Measurements from ENCODE around the gene TMEM43. TPM values are rescaled to one million over a fixed set of nuclear protein-coding genes. Genes with fewer than 3 reads are reported as not detected.

TMEM43 gene
- total RNA-seq, 1 donor from 2014 or later: 52.0 TPM

- Mint-ChIP-seq H3K9me3 (no peaks in the 10 kb centered on the region), H3K4me3 (no peak overlapping the region), H3K27ac (no peak overlapping the region), H3K36me3 (peaks cover 17% of the 10 kb centered on the region), H3K4me1 (ENCODE audit: unreplicated experiment) (peaks cover 3% of the 10 kb centered on the region), H3K27me3 (no peaks in the 10 kb centered on the region)
- no peak for TF ChIP-seq CTCF (conservative IDR thresholded peaks at IDR 0.05)
- peak; percentile 53 for DNase-seq (ENCODE audit: extremely low spot score, unreplicated experiment)
Measured at GRCh38 chr3:14150078-14150477, 25.2 kb downstream of the TMEM43 start.

DNA sequence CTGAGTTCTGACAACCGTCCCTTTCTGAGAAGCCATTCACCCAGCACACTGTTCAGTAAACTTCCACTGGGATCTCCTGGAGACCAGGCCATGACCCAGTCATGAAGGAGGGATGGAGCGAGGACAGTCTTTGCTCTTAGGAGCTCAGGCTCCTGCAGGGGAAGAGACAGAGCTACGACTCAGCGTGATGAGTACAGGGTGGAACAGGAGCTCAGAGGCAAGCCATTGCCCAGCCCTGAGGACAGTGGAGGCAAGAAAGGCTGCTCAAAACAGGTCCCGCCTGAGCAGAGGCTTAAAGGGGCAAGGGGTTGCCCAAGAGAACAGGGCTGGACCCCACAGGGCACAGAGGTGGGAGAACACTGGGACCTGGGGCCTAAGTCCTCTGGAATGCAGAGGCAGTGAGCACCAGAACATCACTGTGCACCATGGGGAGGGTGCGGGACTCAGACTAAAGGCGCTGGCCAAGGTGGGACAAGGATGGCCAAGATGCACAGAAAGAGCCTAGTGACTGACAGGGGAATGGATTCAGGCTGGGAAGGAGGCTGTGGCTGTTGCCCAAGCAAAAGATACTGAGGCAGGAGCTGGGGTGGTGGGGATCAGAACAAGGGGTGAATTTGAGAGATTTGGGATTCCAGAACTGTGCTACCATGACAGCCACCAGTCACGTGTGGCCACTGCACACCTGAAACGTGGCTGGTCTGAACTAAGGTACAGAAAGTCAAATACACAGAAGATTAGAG is 25.8 kb downstream of the TMEM43 start:
- Mint-ChIP-seq H3K4me3 (no peak overlapping the region), H3K27me3 (no peaks in the 10 kb centered on the region), H3K4me1 (ENCODE audit: unreplicated experiment) (no peaks in the 10 kb centered on the region), H3K36me3 (peaks cover 17% of the 10 kb centered on the region), H3K9me3 (no peaks in the 10 kb centered on the region), H3K27ac (no peak overlapping the region)
- DNase-seq (ENCODE audit: extremely low spot score, unreplicated experiment): peak; percentile 44
- TF ChIP-seq CTCF (conservative IDR thresholded peaks at IDR 0.05): no peak

- Mint-ChIP-seq H3K36me3 (peaks cover 18% of the 10 kb centered on the region), H3K4me1 (ENCODE audit: unreplicated experiment) (no peaks in the 10 kb centered on the region), H3K27ac (no peak overlapping the region), H3K9me3 (no peaks in the 10 kb centered on the region), H3K4me3 (no peak overlapping the region), H3K27me3 (no peaks in the 10 kb centered on the region)
- DNase-seq (ENCODE audit: extremely low spot score, unreplicated experiment): no peak
- no peak for TF ChIP-seq CTCF (conservative IDR thresholded peaks at IDR 0.05)
Measured at GRCh38 chr3:14151471-14152083, 26.7 kb downstream of the TMEM43 start.

DNA sequence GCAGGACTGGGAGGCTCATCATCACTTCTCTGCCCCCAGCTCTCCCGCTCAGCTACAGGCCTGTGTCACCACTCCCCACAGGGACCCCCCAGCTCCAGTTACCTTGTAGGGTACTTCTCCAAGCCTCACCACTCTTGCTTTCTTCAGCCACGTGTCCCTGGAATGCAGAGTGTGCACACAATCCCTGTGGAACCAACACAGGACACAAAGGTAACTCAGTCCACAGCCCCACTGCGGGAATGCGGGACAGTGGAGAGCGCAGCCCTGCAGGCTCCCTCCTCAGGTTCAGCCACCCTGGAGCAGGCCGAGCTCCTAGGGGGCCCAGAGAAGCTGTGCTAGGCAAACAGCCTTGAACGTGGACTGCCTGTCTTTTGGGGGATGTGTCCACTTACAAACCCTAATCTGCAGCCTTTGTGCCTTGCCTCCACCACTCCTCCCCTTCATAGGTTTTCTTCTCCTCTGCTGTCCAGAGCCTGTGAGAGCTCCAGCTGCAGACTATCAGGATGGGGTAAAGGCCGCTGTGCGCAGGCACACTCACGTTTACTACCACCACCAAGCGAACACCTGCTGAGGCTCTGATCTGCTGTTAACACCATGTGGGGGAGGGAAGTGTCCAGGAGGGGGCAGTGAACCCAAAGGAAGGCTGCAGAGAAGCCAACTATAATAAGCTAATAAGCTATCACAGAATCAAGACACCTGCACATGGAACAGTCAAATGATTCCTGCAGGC is 27.5 kb downstream of the TMEM43 start:
- peak; percentile 25 for TF ChIP-seq CTCF (conservative IDR thresholded peaks at IDR 0.05)
- Mint-ChIP-seq H3K27ac (no peak overlapping the region), H3K9me3 (no peaks in the 10 kb centered on the region), H3K4me1 (ENCODE audit: unreplicated experiment) (no peaks in the 10 kb centered on the region), H3K27me3 (no peaks in the 10 kb centered on the region), H3K36me3 (peaks cover 22% of the 10 kb centered on the region), H3K4me3 (no peak overlapping the region)
- DNase-seq (ENCODE audit: extremely low spot score, unreplicated experiment): no peak

GRCh38 chr3:14152963-14153355 is 28.1 kb downstream of the TMEM43 start:
- no peak overlapping the region for H3K4me3 Mint-ChIP-seq
- H3K27ac Mint-ChIP-seq: no peak overlapping the region
- H3K27me3 Mint-ChIP-seq: no peaks in the 10 kb centered on the region
- H3K9me3 Mint-ChIP-seq: no peaks in the 10 kb centered on the region
- H3K36me3 Mint-ChIP-seq: peaks cover 25% of the 10 kb centered on the region
- no peak for DNase-seq (ENCODE audit: extremely low spot score, unreplicated experiment)
- TF ChIP-seq CTCF (conservative IDR thresholded peaks at IDR 0.05): no peak
- no peaks in the 10 kb centered on the region for H3K4me1 Mint-ChIP-seq (ENCODE audit: unreplicated experiment)

All from type B pancreatic cell (in vitro differentiated cells).